GM12892 (cell line): Measurements from ENCODE around the gene SZRD1.

Experiments
- DNase-seq: peaks from one replicate; pipeline ENCODE4 v3.0.0; 2011; ENCODE audit not compliant: insufficient read length
- FAIRE-seq: peaks from 2 replicates; lab custom pipeline; 2011; peaks lifted over from hg19 to GRCh38; lab: Jason Lieb, UNC
- POLR2A ChIP-seq: IDR thresholded peaks from 2 replicates; pipeline ENCODE4 v1.6.1; 2011; ENCODE audit warnings: low read depth, low read length, control low read depth
- POLR2AphosphoS5 ChIP-seq: IDR thresholded peaks from 2 replicates; pipeline ENCODE4 v1.6.1; 2011; ENCODE audit warnings: low read depth, low read length, control low read depth
- TAF1 ChIP-seq: IDR thresholded peaks from 2 replicates; pipeline ENCODE4 v1.6.1; 2011; ENCODE audit warnings: low read depth, mild to moderate bottlenecking, control low read depth, low read length, borderline replicate concordance

The SZRD1 gene

GRCh38 chr1:16369821-16370220 lies 2.8 kb downstream of the SZRD1 start:
- TF ChIP-seq POLR2AphosphoS5 (no peak), TAF1 (no peak), POLR2A (no peak)
- FAIRE-seq: no peak
- DNase-seq: no peak

GRCh38 chr1:16371725-16372124 lies 4.7 kb downstream of the SZRD1 start:
- no peak for TF ChIP-seq POLR2A
- TF ChIP-seq POLR2AphosphoS5: no peak
- no peak for TF ChIP-seq TAF1
- FAIRE-seq (no peak), DNase-seq (no peak)

- FAIRE-seq (no peak), DNase-seq (no peak)
- TF ChIP-seq POLR2A (no peak), TAF1 (no peak), POLR2AphosphoS5 (no peak)
Measured at GRCh38 chr1:16372535-16373285, 5.7 kb downstream of the SZRD1 start.

DNA sequence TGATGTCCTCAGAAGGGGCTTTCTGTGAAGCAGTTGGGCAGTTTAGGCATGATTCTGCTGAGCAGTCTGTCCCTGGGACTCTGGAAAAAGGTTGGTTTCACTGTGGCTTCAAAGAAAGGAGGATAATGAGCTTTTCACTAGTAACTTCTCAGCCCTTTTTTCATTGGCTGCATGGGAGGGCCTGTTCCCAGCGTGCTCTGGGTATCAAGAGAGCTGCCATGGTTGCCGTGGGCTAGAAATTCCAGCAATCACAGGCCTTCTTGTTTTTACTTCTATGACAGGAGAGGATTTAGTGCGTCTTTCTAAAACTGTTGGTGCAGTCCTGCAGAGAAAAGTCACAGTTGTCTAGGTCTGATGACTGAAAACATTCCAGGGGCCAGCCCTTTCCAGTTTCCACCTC lies 7.2 kb downstream of the SZRD1 start:
- DNase-seq (no peak), FAIRE-seq (no peak)
- no peak for TF ChIP-seq POLR2A
- TF ChIP-seq POLR2AphosphoS5: no peak
- TF ChIP-seq TAF1: no peak

- no peak for FAIRE-seq
Measured at GRCh38 chr1:16375521-16376340, 8.7 kb downstream of the SZRD1 start.

DNA sequence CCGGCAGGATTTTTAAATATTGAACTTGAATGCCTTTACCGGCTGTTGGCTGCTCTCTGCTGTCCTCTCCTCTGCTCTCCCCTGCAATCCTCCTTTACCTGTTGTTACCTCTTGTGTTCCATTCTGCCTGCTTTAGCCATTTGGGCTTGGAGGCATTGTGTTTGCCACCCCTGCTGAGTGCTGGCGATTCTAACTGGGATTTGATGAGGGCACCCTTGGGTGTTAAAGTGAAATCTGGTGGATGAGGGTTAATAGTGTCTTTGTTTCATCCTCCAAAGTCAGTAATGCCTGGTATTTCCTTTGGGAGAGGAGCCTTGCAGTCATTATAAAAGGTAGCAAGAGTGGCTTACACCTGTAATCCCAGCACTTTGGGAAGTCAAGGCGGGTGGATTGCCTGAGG lies 9.9 kb downstream of the SZRD1 start:
- TF ChIP-seq POLR2AphosphoS5: no peak
- no peak for TF ChIP-seq TAF1
- TF ChIP-seq POLR2A: no peak
- no peak for DNase-seq
- FAIRE-seq: no peak

More at GRCh38 chr1:16375521-16376340, 8.7 kb downstream of the SZRD1 start:
- no peak for TF ChIP-seq POLR2A
- no peak for TF ChIP-seq TAF1
- no peak for DNase-seq

GRCh38 chr1:16378443-16378842 lies 11.4 kb downstream of the SZRD1 start:
- FAIRE-seq: no peak

GRCh38 chr1:16380868-16381267 lies 13.8 kb downstream of the SZRD1 start:
- no peak for TF ChIP-seq POLR2A
- no peak for TF ChIP-seq TAF1
- no peak for TF ChIP-seq POLR2AphosphoS5
- no peak for FAIRE-seq
- no peak for DNase-seq

More at GRCh38 chr1:16378443-16378842, 11.4 kb downstream of the SZRD1 start:
- no peak for DNase-seq
- TF ChIP-seq TAF1 (no peak), POLR2AphosphoS5 (no peak), POLR2A (no peak)

DNA sequence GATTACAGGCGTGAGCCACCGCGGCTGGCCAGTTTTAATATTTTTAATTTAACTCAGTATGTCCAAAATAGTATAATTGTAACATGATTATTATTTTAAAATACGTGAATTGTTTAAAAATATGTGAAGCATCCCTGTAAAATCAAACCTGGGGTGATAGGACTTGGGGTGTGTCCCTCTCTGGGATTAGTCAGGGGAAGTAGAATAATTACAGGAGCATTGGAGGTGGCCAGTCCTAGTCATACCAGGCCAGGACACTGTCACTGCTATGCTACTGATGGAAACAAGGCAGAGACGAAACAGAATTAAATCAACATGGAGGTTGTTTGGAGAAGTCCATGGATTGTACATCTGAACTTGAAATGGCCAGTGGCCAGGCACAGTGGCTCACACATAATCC lies 16.8 kb downstream of the SZRD1 start:
- no peak for TF ChIP-seq POLR2A
- no peak for TF ChIP-seq POLR2AphosphoS5
- no peak for TF ChIP-seq TAF1
- DNase-seq (no peak), FAIRE-seq (no peak)

GRCh38 chr1:16385659-16386453 lies 18.8 kb downstream of the SZRD1 start:
- FAIRE-seq (no peak), DNase-seq (no peak)
- TF ChIP-seq POLR2AphosphoS5 (no peak), POLR2A (no peak), TAF1 (no peak)

- DNase-seq: no peak
- FAIRE-seq: peak; percentile 46
- TF ChIP-seq POLR2AphosphoS5 (no peak), POLR2A (no peak), TAF1 (no peak)
Measured at GRCh38 chr1:16386454-16387113, 19.5 kb downstream of the SZRD1 start.
